Osteoblast (primary cell): ENCODE measurements around the gene UBE2R2. TPM values are rescaled to one million over a fixed set of nuclear protein-coding genes. Genes with fewer than 3 reads are reported as not detected.

ENCODE experiments used
- DNase-seq: peaks from one replicate; pipeline ENCODE4 v3.0.0; 2011; ENCODE audit warnings: low spot score, mixed read lengths; ENCODE audit not compliant: insufficient read length; ENCODE audit errors: missing footprints
- H2AFZ ChIP-seq: 2 replicates; pipeline ENCODE4 v1.6.0; 2011; ENCODE audit warnings: mild to moderate bottlenecking, low read length
- H3K27ac ChIP-seq: 2 replicates; pipeline ENCODE4 v1.5.1; 2011; ENCODE audit warnings: mild to moderate bottlenecking, low read depth, low read length, moderate library complexity
- H3K27me3 ChIP-seq: 2 replicates; pipeline ENCODE4 v1.6.0; 2012; ENCODE audit warnings: mild to moderate bottlenecking, control low read depth, inconsistent platforms, low read length, moderate library complexity; ENCODE audit not compliant: insufficient read depth
- H3K36me3 ChIP-seq: 2 replicates; pipeline ENCODE4 v1.5.1; 2011; ENCODE audit warnings: mild to moderate bottlenecking, low read length, control low read depth, moderate library complexity; ENCODE audit not compliant: insufficient read depth
- H3K4me1 ChIP-seq: 2 replicates; pipeline ENCODE4 v1.5.1; 2011; ENCODE audit warnings: mild to moderate bottlenecking, low read length, control low read depth, moderate library complexity; ENCODE audit not compliant: insufficient read depth
- H3K4me2 ChIP-seq: 2 replicates; pipeline ENCODE4 v1.6.0; 2011; ENCODE audit warnings: mild to moderate bottlenecking, low read length; ENCODE audit not compliant: insufficient read depth
- H3K4me3 ChIP-seq: fragments of 200-600 bp; sonication (generic); 3 replicates; pipeline ENCODE4 v1.5.1; 2012; ENCODE audit warnings: mild to moderate bottlenecking, low read length, inconsistent platforms; ENCODE audit not compliant: insufficient read depth
- H3K79me2 ChIP-seq: 2 replicates; pipeline ENCODE4 v1.6.0; 2012; ENCODE audit warnings: mild to moderate bottlenecking, low read length, control low read depth, inconsistent platforms; ENCODE audit not compliant: insufficient read depth
- H3K9me3 ChIP-seq: 2 replicates; pipeline ENCODE4 v1.5.1; 2011; ENCODE audit warnings: low read depth, low read length, control low read depth
- H4K20me1 ChIP-seq: 2 replicates; pipeline ENCODE4 v1.6.0; 2012; ENCODE audit warnings: mild to moderate bottlenecking, low read length, control low read depth; ENCODE audit not compliant: insufficient read depth
- total RNA-seq: library from RNA; depleted of rRNA; stranded (reverse); fragments of >200 nt; gene quantifications from 2 replicates; pipeline ENCODE4 v1.2.3, GENCODE V29; 2012
- TF ChIP-seq, protein P1 (sequence below): IDR thresholded peaks from 2 replicates; pipeline ENCODE4 v1.5.1; 2011; ENCODE audit warnings: mild to moderate bottlenecking, low read depth, low read length, moderate library complexity; ENCODE audit errors: extremely low read depth

Gene UBE2R2
- total RNA-seq, 1 donor, result 21.4 TPM

DNA sequence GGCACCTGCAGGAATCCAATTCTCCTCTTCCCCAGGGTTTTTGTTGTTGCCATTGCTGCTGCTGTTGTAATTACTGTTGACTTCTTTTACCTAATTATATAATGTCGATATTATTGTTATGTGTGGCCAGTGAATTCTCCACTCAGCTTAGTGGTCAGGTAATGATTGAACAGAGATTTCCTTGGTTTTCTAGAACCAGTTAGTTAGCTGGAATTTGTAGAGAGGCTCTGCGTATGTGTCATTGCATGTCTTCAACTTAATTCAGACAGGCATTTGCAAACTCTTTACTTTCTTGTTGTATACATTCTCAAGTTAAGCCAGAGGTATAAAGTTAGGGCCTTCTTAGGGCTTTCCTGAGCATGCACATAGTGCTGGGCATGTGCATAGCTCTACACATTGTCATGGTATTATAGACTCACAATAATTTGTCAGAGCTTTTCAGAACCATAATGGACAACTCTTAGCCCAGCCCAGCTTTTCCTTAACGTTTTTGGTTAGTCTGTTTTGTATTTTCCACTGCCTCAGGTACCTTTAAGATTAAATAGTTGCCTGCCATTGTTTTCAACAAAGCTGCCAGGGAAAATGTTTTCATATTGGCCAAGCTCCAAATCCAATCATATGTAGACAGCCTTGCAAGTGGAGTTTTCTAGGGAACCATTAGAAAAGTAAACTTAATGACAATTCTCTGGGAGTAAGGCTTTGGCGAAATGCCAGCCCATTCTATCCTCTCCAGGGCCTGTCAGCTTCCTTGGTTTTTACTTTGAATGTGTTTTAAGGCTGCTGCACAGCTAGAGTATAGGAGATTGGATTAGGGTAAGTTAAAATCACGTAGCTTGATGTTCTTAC lies 68.1 kb downstream of the UBE2R2 start:
- Histone ChIP-seq H3K27ac (no peak overlapping the region), H3K4me1 (peaks cover 14% of the 10 kb centered on the region), H2AFZ (no peak overlapping the region), H3K4me3 (no peak overlapping the region), H3K4me2 (peak overlapping the region; percentile 5), H3K27me3 (no peaks in the 10 kb centered on the region), H3K79me2 (peaks cover 98% of the 10 kb centered on the region), H4K20me1 (peaks cover 68% of the 10 kb centered on the region), H3K36me3 (peaks cover 5% of the 10 kb centered on the region), H3K9me3 (no peaks in the 10 kb centered on the region)
- TF ChIP-seq, protein P1, sequence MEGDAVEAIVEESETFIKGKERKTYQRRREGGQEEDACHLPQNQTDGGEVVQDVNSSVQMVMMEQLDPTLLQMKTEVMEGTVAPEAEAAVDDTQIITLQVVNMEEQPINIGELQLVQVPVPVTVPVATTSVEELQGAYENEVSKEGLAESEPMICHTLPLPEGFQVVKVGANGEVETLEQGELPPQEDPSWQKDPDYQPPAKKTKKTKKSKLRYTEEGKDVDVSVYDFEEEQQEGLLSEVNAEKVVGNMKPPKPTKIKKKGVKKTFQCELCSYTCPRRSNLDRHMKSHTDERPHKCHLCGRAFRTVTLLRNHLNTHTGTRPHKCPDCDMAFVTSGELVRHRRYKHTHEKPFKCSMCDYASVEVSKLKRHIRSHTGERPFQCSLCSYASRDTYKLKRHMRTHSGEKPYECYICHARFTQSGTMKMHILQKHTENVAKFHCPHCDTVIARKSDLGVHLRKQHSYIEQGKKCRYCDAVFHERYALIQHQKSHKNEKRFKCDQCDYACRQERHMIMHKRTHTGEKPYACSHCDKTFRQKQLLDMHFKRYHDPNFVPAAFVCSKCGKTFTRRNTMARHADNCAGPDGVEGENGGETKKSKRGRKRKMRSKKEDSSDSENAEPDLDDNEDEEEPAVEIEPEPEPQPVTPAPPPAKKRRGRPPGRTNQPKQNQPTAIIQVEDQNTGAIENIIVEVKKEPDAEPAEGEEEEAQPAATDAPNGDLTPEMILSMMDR, result no peak
- DNase-seq, result peak; percentile 17

DNA sequence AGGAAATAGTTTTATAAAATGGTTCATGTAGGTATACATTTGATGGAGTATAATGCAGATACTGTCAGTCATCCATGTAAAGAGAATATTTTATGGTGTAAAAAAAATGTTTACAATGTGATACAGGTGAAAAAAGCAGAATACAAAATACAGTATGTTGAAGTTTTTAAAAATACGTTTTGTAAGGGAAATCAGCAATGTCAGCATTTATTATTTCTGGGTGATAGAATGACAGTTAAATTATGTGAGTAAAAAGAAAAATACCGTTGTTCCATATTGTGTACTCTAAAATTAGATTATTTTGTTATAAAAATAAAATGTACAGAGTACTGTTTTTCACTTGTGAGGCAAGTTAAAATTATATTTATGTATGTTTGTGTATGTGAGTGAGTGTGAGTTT lies 69.0 kb downstream of the UBE2R2 start:
- no peaks in the 10 kb centered on the region for H3K9me3 ChIP-seq
- H3K4me2 ChIP-seq, result no peak overlapping the region
- H4K20me1 ChIP-seq, result peaks cover 61% of the 10 kb centered on the region
- peaks cover 5% of the 10 kb centered on the region for H3K36me3 ChIP-seq
- H3K27me3 ChIP-seq, result no peaks in the 10 kb centered on the region
- no peak overlapping the region for H2AFZ ChIP-seq
- TF ChIP-seq, protein P1, result no peak
- H3K4me3 ChIP-seq, result no peak overlapping the region
- H3K27ac ChIP-seq, result no peak overlapping the region
- peaks cover 96% of the 10 kb centered on the region for H3K79me2 ChIP-seq
- DNase-seq, result no peak
- peaks cover 14% of the 10 kb centered on the region for H3K4me1 ChIP-seq

DNA sequence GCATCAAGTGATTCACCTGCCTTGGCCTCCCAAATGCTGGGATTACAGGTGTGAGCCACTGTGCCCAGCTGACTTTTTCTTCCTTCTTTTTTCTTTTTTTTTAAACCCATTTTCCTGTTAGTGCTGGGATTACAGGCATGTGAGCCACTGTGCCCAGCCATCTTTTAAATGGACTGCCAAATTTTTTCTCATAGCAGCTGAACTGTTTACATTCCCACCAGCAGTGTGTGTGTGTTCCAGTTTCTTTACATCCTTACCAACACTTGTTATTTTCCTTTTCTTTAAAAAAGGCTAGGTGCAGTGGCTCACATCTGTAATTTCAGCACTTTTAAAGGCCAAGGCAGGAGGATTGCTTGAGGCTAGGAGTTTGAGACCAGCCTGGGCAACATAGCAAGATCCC lies 76.9 kb downstream of the UBE2R2 start:
- Histone ChIP-seq H2AFZ (no peak overlapping the region), H3K4me2 (no peak overlapping the region), H3K27me3 (no peaks in the 10 kb centered on the region), H3K36me3 (no peaks in the 10 kb centered on the region), H3K4me3 (no peak overlapping the region), H3K79me2 (peaks cover 87% of the 10 kb centered on the region), H3K9me3 (no peaks in the 10 kb centered on the region), H3K27ac (no peak overlapping the region), H3K4me1 (no peaks in the 10 kb centered on the region), H4K20me1 (peaks cover 52% of the 10 kb centered on the region)
- no peak for DNase-seq
- TF ChIP-seq, protein P1, result no peak

DNA sequence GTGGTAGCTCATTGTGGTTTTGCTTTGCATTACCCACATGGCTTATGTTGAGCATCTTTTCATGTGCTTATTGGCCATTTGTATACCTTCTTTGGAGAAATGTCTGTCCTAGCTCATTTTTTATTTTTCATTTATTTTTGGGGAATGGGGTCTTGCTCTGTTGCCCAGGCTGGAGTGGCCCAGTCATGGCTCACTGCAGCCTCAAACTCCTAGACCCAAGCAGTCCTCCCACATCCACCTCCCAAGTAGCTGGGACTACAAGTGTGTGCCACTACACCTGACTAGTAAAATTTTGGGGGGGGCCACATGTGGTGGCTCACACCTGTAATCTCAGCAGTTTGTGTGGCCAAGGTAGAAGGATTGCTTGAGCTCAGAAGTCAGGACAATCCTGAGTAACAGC lies 77.4 kb downstream of the UBE2R2 start:
- TF ChIP-seq, protein P1, result no peak
- Histone ChIP-seq H3K4me2 (no peak overlapping the region), H4K20me1 (peaks cover 52% of the 10 kb centered on the region), H3K79me2 (peaks cover 87% of the 10 kb centered on the region), H3K36me3 (no peaks in the 10 kb centered on the region), H3K9me3 (no peaks in the 10 kb centered on the region), H3K4me3 (no peak overlapping the region), H3K4me1 (no peaks in the 10 kb centered on the region), H2AFZ (no peak overlapping the region), H3K27ac (no peak overlapping the region), H3K27me3 (no peaks in the 10 kb centered on the region)
- DNase-seq, result no peak
